GM19372 (cell line): ENCODE data around the gene RINL.
"Not testable (repeated sequence)": the region's sequence is repeated elsewhere in the genome, so short reads cannot be mapped to it uniquely, and the experiment has no call there.

Experiments
- ATAC-seq: cut with Tn5 transposase; IDR thresholded peaks from one replicate; pipeline ENCODE4 v1.9.1; 2021; ENCODE audit warnings: mild to moderate bottlenecking, low read depth, moderate library complexity; ENCODE audit not compliant: unreplicated experiment

The RINL gene

GRCh38 chr19:38905620-38906019, 27.5 kb upstream of the RINL start:
- no peak for ATAC-seq

GRCh38 chr19:38904581-38905539, 26.8 kb upstream of the RINL start:
- no peak for ATAC-seq

- no peak for ATAC-seq
Measured at GRCh38 chr19:38901683-38902082, 23.6 kb upstream of the RINL start.

GRCh38 chr19:38900743-38901190, 22.7 kb upstream of the RINL start:
- ATAC-seq: no peak

GRCh38 chr19:38900202-38900629, 22.1 kb upstream of the RINL start:
- ATAC-seq: no peak

- peak; percentile 88 for ATAC-seq
Measured at GRCh38 chr19:38899447-38900201, 21.5 kb upstream of the RINL start, which contains the start of the genes NFKBIB and SIRT2. NFKBIB (plus strand) TSS chr19:38899969; CDS start chr19:38900033, 64 bp downstream. SIRT2 (minus strand) TSS chr19:38899618; CDS start chr19:38899521, 97 bp downstream.

GRCh38 chr19:38898788-38899446, 20.8 kb upstream of the RINL start:
- no peak for ATAC-seq

GRCh38 chr19:38894968-38895367, 16.9 kb upstream of the RINL start:
- ATAC-seq: no peak

GRCh38 chr19:38893341-38893771, 15.3 kb upstream of the RINL start:
- no peak for ATAC-seq

GRCh38 chr19:38892841-38893240, 14.8 kb upstream of the RINL start:
- no peak for ATAC-seq

- no peak for ATAC-seq
Measured at GRCh38 chr19:38891771-38892170, 13.7 kb upstream of the RINL start.

GRCh38 chr19:38890686-38891085, 12.6 kb upstream of the RINL start:
- no peak for ATAC-seq

- ATAC-seq: no peak
Measured at GRCh38 chr19:38889803-38890202, 11.7 kb upstream of the RINL start.

GRCh38 chr19:38888876-38889275, 10.8 kb upstream of the RINL start:
- no peak for ATAC-seq

- ATAC-seq: not testable (repeated sequence)
Measured at GRCh38 chr19:38884691-38885090, 6.6 kb upstream of the RINL start.

GRCh38 chr19:38883286-38883685, 5.2 kb upstream of the RINL start:
- ATAC-seq: no peak

- no peak for ATAC-seq
Measured at GRCh38 chr19:38880882-38881609, 3.0 kb upstream of the RINL start.

GRCh38 chr19:38880076-38880881, 2.2 kb upstream of the RINL start:
- no peak for ATAC-seq

- no peak for ATAC-seq
Measured at GRCh38 chr19:38879400-38879751, 1.3 kb upstream of the RINL start.
